IMR-90 (cell line): Measurements from ENCODE around the gene CLEC2B. TPM values are rescaled to one million over a fixed set of nuclear protein-coding genes. Genes with fewer than 3 reads are reported as not detected.

Source experiments
- ATAC-seq: fragments of 200-7000 bp; cut with Tn5 transposase; 2 replicates; pipeline ENCODE4 v1.9.1; 2020; ENCODE audit warnings: low read depth, mild to moderate bottlenecking, moderate library complexity
- BruUV-seq: library from RNA; stranded (reverse); fragments of 400-500 nt; replicated peaks from 2 replicates; lab custom pipeline; 2021; lab: Mats Ljungman, UMichigan
- CTCF ChIA-PET: fragments of 300-600 bp; formaldehyde crosslinking; extraction: SDS; loops from one replicate; lab custom pipeline; 2021; ENCODE audit warnings: antibody characterized with exemption; lab: Yijun Ruan, JAX
- POLR2A ChIA-PET: fragments of 300-600 bp; sonication (Branson Sonifier 250); formaldehyde crosslinking; loops from one replicate; lab custom pipeline; 2022; ENCODE audit warnings: antibody characterized with exemption; ENCODE audit not compliant: unreplicated experiment; lab: Charles Lee
- DNase-seq: peaks from one replicate; pipeline ENCODE4 v3.0.0; 2013
- H2AFZ ChIP-seq: replicated peaks from 2 replicates; pipeline ENCODE3; 2013; ENCODE audit warnings: low read length, mild to moderate bottlenecking; ENCODE audit not compliant: poor library complexity
- H2AK5ac ChIP-seq: 2 replicates; pipeline ENCODE4 v1.6.1; 2013; ENCODE audit warnings: low read depth, low read length, inconsistent platforms
- H2AK9ac ChIP-seq: replicated peaks from 2 replicates; pipeline ENCODE3; 2013; ENCODE audit warnings: mild to moderate bottlenecking, low read depth, low read length, moderate library complexity; ENCODE audit not compliant: poor library complexity
- H2BK120ac ChIP-seq: 2 replicates; pipeline ENCODE4 v1.6.1; 2013; ENCODE audit warnings: low read depth, low read length, inconsistent platforms
- H2BK15ac ChIP-seq: 3 replicates; pipeline ENCODE4 v1.6.1; 2013; ENCODE audit warnings: low read depth, low read length, inconsistent platforms
- H2BK20ac ChIP-seq: 2 replicates; pipeline ENCODE4 v1.6.1; 2013; ENCODE audit warnings: low read depth, mild to moderate bottlenecking, inconsistent platforms, low read length, moderate library complexity
- H2BK5ac ChIP-seq: 2 replicates; pipeline ENCODE4 v1.6.1; 2013; ENCODE audit warnings: mild to moderate bottlenecking, low read depth, low read length, inconsistent platforms; ENCODE audit not compliant: poor library complexity, severe bottlenecking
- H3K14ac ChIP-seq: replicated peaks from 2 replicates; pipeline ENCODE4 v1.6.1; 2013; ENCODE audit warnings: low read depth, low read length, inconsistent platforms
- H3K18ac ChIP-seq: 2 replicates; pipeline ENCODE4 v1.6.1; 2013; ENCODE audit warnings: low read depth, low read length, control low read depth
- H3K23ac ChIP-seq: 2 replicates; pipeline ENCODE4 v1.6.1; 2013; ENCODE audit warnings: low read depth, low read length, inconsistent platforms
- H3K27ac ChIP-seq: 2 replicates; pipeline ENCODE4 v1.5.1; 2013; ENCODE audit warnings: mild to moderate bottlenecking, control low read depth, low read length; ENCODE audit not compliant: insufficient read depth
- H3K27me3 ChIP-seq: 2 replicates; pipeline ENCODE4 v1.6.1; 2013; ENCODE audit warnings: low read length; ENCODE audit not compliant: control insufficient read depth, insufficient read depth
- H3K36me3 ChIP-seq: 2 replicates; pipeline ENCODE4 v1.6.1; 2013; ENCODE audit warnings: low read length, mixed read lengths; ENCODE audit not compliant: control insufficient read depth, insufficient read depth
- H3K4ac ChIP-seq: 2 replicates; pipeline ENCODE4 v1.6.1; 2013; ENCODE audit warnings: low read depth, low read length, inconsistent platforms
- H3K4me1 ChIP-seq: 2 replicates; pipeline ENCODE4 v1.6.1; 2013; ENCODE audit warnings: low read length, mixed read lengths; ENCODE audit not compliant: control insufficient read depth, insufficient read depth
- H3K4me2 ChIP-seq: 2 replicates; pipeline ENCODE4 v1.6.1; 2013; ENCODE audit warnings: low read depth, mild to moderate bottlenecking, control low read depth, low read length, moderate library complexity
- H3K4me3 ChIP-seq: 2 replicates; pipeline ENCODE4 v1.5.1; 2013; ENCODE audit warnings: low read depth, mild to moderate bottlenecking, control low read depth, low read length, moderate library complexity; ENCODE audit not compliant: insufficient read depth
- H3K56ac ChIP-seq: 2 replicates; pipeline ENCODE4 v1.6.1; 2013; ENCODE audit warnings: low read length, inconsistent platforms; ENCODE audit not compliant: insufficient read depth; ENCODE audit errors: extremely low read depth
- H3K79me1 ChIP-seq, 2 experiments: 2 replicates each; pipeline ENCODE4 v1.6.1; 2013; ENCODE audit warnings: low read length in 2 of 2, inconsistent platforms in 1 of 2, low read depth in 1 of 2
- H3K9ac ChIP-seq: 2 replicates; pipeline ENCODE4 v1.6.1; 2013; ENCODE audit warnings: low read depth, low read length, control low read depth
- H3K9me1 ChIP-seq: 2 replicates; pipeline ENCODE4 v1.6.1; 2013; ENCODE audit warnings: low read length, inconsistent platforms; ENCODE audit not compliant: insufficient read depth
- H3K9me3 ChIP-seq: 2 replicates; pipeline ENCODE4 v1.6.1; 2013; ENCODE audit warnings: low read length; ENCODE audit not compliant: control insufficient read depth, insufficient read depth
- H4K20me1 ChIP-seq: 2 replicates; pipeline ENCODE4 v1.6.1; 2013; ENCODE audit warnings: low read length, inconsistent platforms; ENCODE audit not compliant: insufficient read depth
- H4K5ac ChIP-seq: 2 replicates; pipeline ENCODE4 v1.6.1; 2013; ENCODE audit warnings: mild to moderate bottlenecking, low read depth, low read length, control low read depth
- H4K8ac ChIP-seq, 2 experiments: 2 replicates each; pipeline ENCODE4 v1.6.1; 2013; ENCODE audit warnings: low read depth in 2 of 2, low read length in 2 of 2, control low read depth in 1 of 2, inconsistent platforms in 1 of 2
- H4K91ac ChIP-seq: 2 replicates; pipeline ENCODE4 v1.6.1; 2013; ENCODE audit warnings: low read depth, low read length, inconsistent platforms; ENCODE audit not compliant: insufficient read depth
- BHLHE40 ChIP-seq: fragments of 150-350 bp; IDR thresholded peaks from 2 replicates; pipeline ENCODE4 v1.6.1; 2016; ENCODE audit warnings: mild to moderate bottlenecking, low read depth, low read length
- CEBPB ChIP-seq: IDR thresholded peaks from 2 replicates; pipeline ENCODE4 v1.6.1; 2012; ENCODE audit warnings: low read depth, low read length, improper control_type of control experiment
- CHD1 ChIP-seq: IDR thresholded peaks from 2 replicates; pipeline ENCODE4 v1.6.1; 2012; ENCODE audit warnings: low read depth, low read length, improper control_type of control experiment
- CTCF ChIP-seq: conservative IDR thresholded peaks from 2 replicates; pipeline ENCODE4 v1.5.1; 2012; ENCODE audit warnings: mild to moderate bottlenecking, low read depth, low read length, improper control_type of control experiment
- ELK1 ChIP-seq: fragments of 150-350 bp; IDR thresholded peaks from 2 replicates; pipeline ENCODE4 v1.6.1; 2016; ENCODE audit warnings: low read depth, mild to moderate bottlenecking, low read length, moderate library complexity, borderline replicate concordance
- FOS ChIP-seq: fragments of 150-350 bp; IDR thresholded peaks from 2 replicates; pipeline ENCODE4 v1.6.1; 2016; ENCODE audit warnings: low read depth, low read length
- MAFK ChIP-seq: IDR thresholded peaks from 2 replicates; pipeline ENCODE4 v1.6.1; 2012; ENCODE audit warnings: low read depth, low read length, improper control_type of control experiment
- MAZ ChIP-seq: IDR thresholded peaks from 2 replicates; pipeline ENCODE4 v1.6.1; 2012; ENCODE audit warnings: low read depth, mild to moderate bottlenecking, low read length, improper control_type of control experiment, moderate library complexity, borderline replicate concordance
- MXI1 ChIP-seq: IDR thresholded peaks from 2 replicates; pipeline ENCODE4 v1.6.1; 2012; ENCODE audit warnings: low read depth, mild to moderate bottlenecking, low read length, moderate library complexity, borderline replicate concordance
- NFE2L2 ChIP-seq: fragments of 150-350 bp; IDR thresholded peaks from 2 replicates; pipeline ENCODE4 v1.6.1; 2016; ENCODE audit warnings: low read depth, mild to moderate bottlenecking, low read length
- POLR2A ChIP-seq: IDR thresholded peaks from 2 replicates; pipeline ENCODE4 v1.6.1; 2012; ENCODE audit warnings: mild to moderate bottlenecking, low read depth, low read length
- RAD21 ChIP-seq: IDR thresholded peaks from 2 replicates; pipeline ENCODE4 v1.6.1; 2012; ENCODE audit warnings: low read length, improper control_type of control experiment
- RCOR1 ChIP-seq: IDR thresholded peaks from 2 replicates; pipeline ENCODE4 v1.6.1; 2012; ENCODE audit warnings: mild to moderate bottlenecking, low read length, improper control_type of control experiment; ENCODE audit not compliant: insufficient replicate concordance
- RFX5 ChIP-seq: IDR thresholded peaks from 2 replicates; pipeline ENCODE4 v1.8.0; 2012; ENCODE audit warnings: low read depth, mild to moderate bottlenecking, low read length, moderate library complexity
- SMC3 ChIP-seq: fragments of 150-350 bp; IDR thresholded peaks from 2 replicates; pipeline ENCODE4 v1.6.1; 2016; ENCODE audit warnings: low read depth, mild to moderate bottlenecking, antibody characterized with exemption, low read length, moderate library complexity
- USF2 ChIP-seq: fragments of 150-350 bp; IDR thresholded peaks from 2 replicates; pipeline ENCODE4 v1.6.1; 2017; ENCODE audit warnings: mild to moderate bottlenecking, antibody characterized with exemption, low read length, low read depth
- WGBS, 2 experiments: methylation state at CpG; one replicate each; pipeline versions ENCODE4 v1.1.5 to v1.1.7; 2013; ENCODE audit warnings: missing lambda C conversion rate in 2 of 2; ENCODE audit not compliant: insufficient read length in 1 of 2; ENCODE audit errors: extremely low coverage in 2 of 2; 5-methylcytosine and 5-hydroxymethylcytosine counted together
- dilution Hi-C: fragments of 300-500 bp; cut with HindIII; formaldehyde crosslinking; loops from one replicate; pipeline ENCODE4 v1.14.3; 2018; ENCODE audit warnings: low sequenced_read_pairs; ENCODE audit not compliant: unreplicated experiment
- in situ Hi-C: fragments of 300-500 bp; cut with MboI; formaldehyde crosslinking; loops from 3 replicates; pipeline ENCODE4 v1.14.3; 2019; ENCODE audit warnings: low sequenced_read_pairs, inconsistent platforms, mixed read lengths
- intact Hi-C: fragments of 100-400 bp; cut with micrococcal nuclease; formaldehyde crosslinking; loops from 2 replicates; pipeline ENCODE4 v1.10.0; 2022
- polyA plus RNA-seq, 3 experiments: library from polyadenylated mRNA; depleted of rRNA; stranded (reverse); fragments of >200 nt; gene quantifications; 2 replicates each; pipeline ENCODE4 v1.2.3, GENCODE V29; 2012; ENCODE audit warnings: low replicate concordance in 1 of 3
- total RNA-seq: library from RNA; depleted of rRNA; stranded (reverse); fragments of >200 nt; gene quantifications from 2 replicates; pipeline ENCODE4 v1.2.3, GENCODE V29; 2012

CLEC2B gene
- total and polyA plus RNA-seq, 2 of the 4 experiments (the other 2 are of a cell fraction), result 0.18 to 0.31 TPM

- H3K56ac ChIP-seq, result no peak overlapping the region
- H4K8ac ChIP-seq, result no peak overlapping the region
- no peak overlapping the region for H3K14ac ChIP-seq
- H3K4me3 ChIP-seq, result no peak overlapping the region
- no CpG with 5 or more reads among the region's 3 CpGs for WGBS, 2 experiments
- no peak overlapping the region for H2BK15ac ChIP-seq
- no peaks in the 10 kb centered on the region; the same call in 1 of the 2 replicates for H3K27me3 ChIP-seq
- BruUV-seq, result no TSS peak
- H4K91ac ChIP-seq, result no peak overlapping the region
- no peak overlapping the region for H4K5ac ChIP-seq
- ChIA-PET CTCF (no interaction called here), POLR2A (no interaction called here)
- intact Hi-C loops, result no loop called here
- H2AK5ac ChIP-seq, result no peak overlapping the region
- H4K20me1 ChIP-seq, result no peaks in the 10 kb centered on the region
- TF ChIP-seq BHLHE40 (no peak), NFE2L2 (no peak), FOS (no peak), RAD21 (no peak), MXI1 (no peak), MAFK (no peak), CTCF (no peak), ELK1 (no peak), MAZ (no peak), RCOR1 (no peak), RFX5 (no peak), SMC3 (no peak), CEBPB (no peak), POLR2A (no peak), CHD1 (no peak), USF2 (no peak)
- H3K9me3 ChIP-seq, result no peaks in the 10 kb centered on the region
- no peaks in the 10 kb centered on the region for H3K79me1 ChIP-seq
- no peaks in the 10 kb centered on the region for H3K4me1 ChIP-seq
- no peak overlapping the region for H2AK9ac ChIP-seq
- H3K18ac ChIP-seq, result no peak overlapping the region
- no peak overlapping the region for H3K9ac ChIP-seq
- H3K4me2 ChIP-seq, result no peak overlapping the region
- no peak overlapping the region for H2BK5ac ChIP-seq
- H3K23ac ChIP-seq, result no peak overlapping the region
- H3K4ac ChIP-seq, result no peak overlapping the region
- H2BK120ac ChIP-seq, result no peak overlapping the region
- no peak overlapping the region for H2AFZ ChIP-seq
- in situ Hi-C loops, result no loop called here
- ATAC-seq (no peak), DNase-seq (no peak)
- H3K9me1 ChIP-seq, result no peaks in the 10 kb centered on the region
- H2BK20ac ChIP-seq, result no peak overlapping the region
- dilution Hi-C loops, result no loop called here
- no peaks in the 10 kb centered on the region for H3K36me3 ChIP-seq
- no peak overlapping the region for H3K27ac ChIP-seq
Observed at GRCh38 chr12:9843407-9843806, 25.7 kb downstream of the CLEC2B start.
